ENCODE measurements around the gene ERBB4. TPM values are rescaled to one million over a fixed set of nuclear protein-coding genes. Genes with fewer than 3 reads are reported as not detected.
A peak's percentile ranks its signal among the peaks of the same experiment; 100 is the strongest.

Gene ERBB4
- total RNA-seq, 1 donor from 2014 or later: 1.7 TPM

GRCh38 chr2:212549463-212549862 is 10.9 kb upstream of the ERBB4 start:
- intact Hi-C loops (cut with DNase I): loop anchor here (5.0 kb wide), 1 partner anchor 802 kb away; no protein-coding TSS in a partner anchor
- no peak overlapping the region for H3K4me3 ChIP-seq
- H3K9me3 ChIP-seq: no peaks in the 10 kb centered on the region
- H3K4me1 ChIP-seq: peaks cover 0 to 6% of the 10 kb centered on the region in 2 donors
- H3K27ac ChIP-seq: no peak overlapping the region
- TF ChIP-seq CTCF (IDR thresholded peaks at IDR 0.05): no peak
- H3K36me3 ChIP-seq: no peaks in the 10 kb centered on the region
- no peaks in the 10 kb centered on the region for H3K27me3 ChIP-seq
- DNase-seq (ENCODE audit: low spot score in 2 of 2): no peak

- no peaks in the 10 kb centered on the region for H3K9me3 ChIP-seq
- peak in 1 of 2 donors; percentile 64 for DNase-seq (ENCODE audit: low spot score in 2 of 2)
- H3K4me3 ChIP-seq: no peak overlapping the region
- intact Hi-C loops (cut with DNase I): loop anchor here (5.0 kb wide), 1 partner anchor 801 kb away; no protein-coding TSS in a partner anchor
- TF ChIP-seq CTCF (IDR thresholded peaks at IDR 0.05): peak; percentile 34 to 64 (median 57)
- peaks cover 0 to 6% of the 10 kb centered on the region in 2 donors for H3K4me1 ChIP-seq
- H3K27me3 ChIP-seq: no peaks in the 10 kb centered on the region
- no peak overlapping the region for H3K27ac ChIP-seq
- H3K36me3 ChIP-seq: no peaks in the 10 kb centered on the region
These were observed 9.8 kb upstream of the ERBB4 start for GRCh38 chr2:212548455-212548819.

GRCh38 chr2:212547716-212548454 is 9.3 kb upstream of the ERBB4 start:
- intact Hi-C loops (cut with DNase I): loop anchor here (5.0 kb wide), 1 partner anchor 801 kb away; no protein-coding TSS in a partner anchor
- peaks cover 0 to 6% of the 10 kb centered on the region in 2 donors for H3K4me1 ChIP-seq
- H3K27ac ChIP-seq: no peak overlapping the region
- no peak for TF ChIP-seq CTCF (IDR thresholded peaks at IDR 0.05)
- no peak overlapping the region for H3K4me3 ChIP-seq
- no peak for DNase-seq (ENCODE audit: low spot score in 2 of 2)
- H3K36me3 ChIP-seq: no peaks in the 10 kb centered on the region
- H3K9me3 ChIP-seq: no peaks in the 10 kb centered on the region
- no peaks in the 10 kb centered on the region for H3K27me3 ChIP-seq

- Histone ChIP-seq H3K36me3 (no peaks in the 10 kb centered on the region), H3K4me3 (no peak overlapping the region), H3K9me3 (no peaks in the 10 kb centered on the region), H3K27me3 (no peaks in the 10 kb centered on the region), H3K27ac (no peak overlapping the region), H3K4me1 (peaks cover 0 to 6% of the 10 kb centered on the region in 2 donors)
- TF ChIP-seq CTCF (IDR thresholded peaks at IDR 0.05): no peak
- intact Hi-C loops (cut with DNase I): loop anchor here (5.0 kb wide), 1 partner anchor 799 kb away; no protein-coding TSS in a partner anchor
- no peak for DNase-seq (ENCODE audit: low spot score in 2 of 2)
These were observed 8.1 kb upstream of the ERBB4 start for GRCh38 chr2:212546669-212547068.

GRCh38 chr2:212540341-212540740 is 1.7 kb upstream of the ERBB4 start:
- intact Hi-C loops (cut with DNase I): no loop called here
- H3K27me3 ChIP-seq: no peaks in the 10 kb centered on the region

More at GRCh38 chr2:212540341-212540740, 1.7 kb upstream of the ERBB4 start:
- DNase-seq (ENCODE audit: low spot score in 2 of 2): no peak
- H3K9me3 ChIP-seq: no peaks in the 10 kb centered on the region
- peak overlapping the region; percentile 61 to 86 for H3K27ac ChIP-seq
- no peak overlapping the region for H3K4me3 ChIP-seq
- TF ChIP-seq CTCF (IDR thresholded peaks at IDR 0.05): no peak
- no peaks in the 10 kb centered on the region for H3K36me3 ChIP-seq
- no peaks in the 10 kb centered on the region for H3K4me1 ChIP-seq
